Suprapubic skin (tissue), 4 donors: ENCODE results near the gene AFMID.

Source experiments
- POLR2A ChIP-seq, 2 donors: fragments of 450-650 bp; IDR thresholded peaks; one replicate each; pipeline ENCODE4 v1.6.1; 2017; ENCODE audit warnings: antibody characterized with exemption in 2 of 2, mild to moderate bottlenecking in 2 of 2, moderate library complexity in 2 of 2
- POLR2AphosphoS5 ChIP-seq, 3 donors: sonication (generic); formaldehyde crosslinking; IDR thresholded peaks; one replicate each; pipeline ENCODE4 v1.6.1; 2017; ENCODE audit warnings: antibody characterized with exemption in 3 of 3
- TF ChIP-seq, protein P1 (sequence below), 2 donors: fragments of 200-600 bp in 1 of 2; fragments of 450-650 bp in 1 of 2; sonication (generic) in 1 of 2; IDR thresholded peaks; one replicate each; pipeline ENCODE4 v1.5.1; 2016 to 2019; ENCODE audit warnings: antibody characterized with exemption in 2 of 2, mild to moderate bottlenecking in 1 of 2, moderate library complexity in 1 of 2

- TF ChIP-seq POLR2AphosphoS5 (IDR thresholded peaks at IDR 0.05) (no peak), POLR2A (IDR thresholded peaks at IDR 0.05) (no peak)
- TF ChIP-seq, protein P1, sequence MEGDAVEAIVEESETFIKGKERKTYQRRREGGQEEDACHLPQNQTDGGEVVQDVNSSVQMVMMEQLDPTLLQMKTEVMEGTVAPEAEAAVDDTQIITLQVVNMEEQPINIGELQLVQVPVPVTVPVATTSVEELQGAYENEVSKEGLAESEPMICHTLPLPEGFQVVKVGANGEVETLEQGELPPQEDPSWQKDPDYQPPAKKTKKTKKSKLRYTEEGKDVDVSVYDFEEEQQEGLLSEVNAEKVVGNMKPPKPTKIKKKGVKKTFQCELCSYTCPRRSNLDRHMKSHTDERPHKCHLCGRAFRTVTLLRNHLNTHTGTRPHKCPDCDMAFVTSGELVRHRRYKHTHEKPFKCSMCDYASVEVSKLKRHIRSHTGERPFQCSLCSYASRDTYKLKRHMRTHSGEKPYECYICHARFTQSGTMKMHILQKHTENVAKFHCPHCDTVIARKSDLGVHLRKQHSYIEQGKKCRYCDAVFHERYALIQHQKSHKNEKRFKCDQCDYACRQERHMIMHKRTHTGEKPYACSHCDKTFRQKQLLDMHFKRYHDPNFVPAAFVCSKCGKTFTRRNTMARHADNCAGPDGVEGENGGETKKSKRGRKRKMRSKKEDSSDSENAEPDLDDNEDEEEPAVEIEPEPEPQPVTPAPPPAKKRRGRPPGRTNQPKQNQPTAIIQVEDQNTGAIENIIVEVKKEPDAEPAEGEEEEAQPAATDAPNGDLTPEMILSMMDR (IDR thresholded peaks at IDR 0.05): no peak
Measured at GRCh38 chr17:78234261-78234865, 47.2 kb downstream of the AFMID start.
